OCI-LY7 (cell line): ENCODE measurements around the gene MROH2A. TPM values are rescaled to one million over a fixed set of nuclear protein-coding genes. Genes with fewer than 3 reads are reported as not detected.

Experiments used
- BruUV-seq: library from RNA; stranded (reverse); fragments of 400-500 nt; replicated peaks from 2 replicates; lab custom pipeline; 2021; lab: Mats Ljungman, UMichigan
- CTCF ChIA-PET: fragments of 300-600 bp; sonication (Branson Sonifier 250); formaldehyde crosslinking; loops from one replicate; lab custom pipeline; 2022; ENCODE audit warnings: antibody characterized with exemption; ENCODE audit not compliant: unreplicated experiment; lab: Charles Lee
- POLR2A ChIA-PET: fragments of 300-600 bp; sonication (Branson Sonifier 250); formaldehyde crosslinking; loops from one replicate; lab custom pipeline; 2022; ENCODE audit warnings: antibody characterized with exemption; lab: Charles Lee
- DNase-seq: peaks from one replicate; pipeline ENCODE4 v3.0.0-alpha.2; 2015; ENCODE audit warnings: low spot score
- H2AFZ ChIP-seq: fragments of 200-600 bp; sonication (generic), shearing (Covaris generic); 2 replicates; pipeline ENCODE4 v1.6.1; 2014; ENCODE audit warnings: mild to moderate bottlenecking, antibody characterized with exemption, low read length, moderate library complexity
- H3K27ac ChIP-seq: fragments of 200-600 bp; sonication (generic); 2 replicates; pipeline ENCODE4 v1.5.1; 2014; ENCODE audit warnings: mixed run types, low read depth, mild to moderate bottlenecking, moderate library complexity, low read length, inconsistent platforms; ENCODE audit not compliant: poor library complexity, severe bottlenecking
- H3K36me3 ChIP-seq: fragments of 200-600 bp; sonication (generic); 2 replicates; pipeline ENCODE4 v1.6.1; 2014; ENCODE audit warnings: mild to moderate bottlenecking, antibody characterized with exemption, low read length, moderate library complexity, mixed read lengths; ENCODE audit not compliant: insufficient read depth
- H3K4me1 ChIP-seq: fragments of 200-600 bp; sonication (generic); 2 replicates; pipeline ENCODE4 v1.5.1; 2014; ENCODE audit warnings: mild to moderate bottlenecking, low read length; ENCODE audit not compliant: insufficient read depth, poor library complexity, severe bottlenecking
- H3K4me2 ChIP-seq: fragments of 200-600 bp; sonication (generic); 2 replicates; pipeline ENCODE4 v1.6.1; 2014; ENCODE audit warnings: mild to moderate bottlenecking, low read length
- H3K4me3 ChIP-seq: fragments of 200-600 bp; sonication (generic); 2 replicates; pipeline ENCODE4 v1.5.1; 2014; ENCODE audit warnings: mild to moderate bottlenecking, low read depth, low read length; ENCODE audit not compliant: poor library complexity, severe bottlenecking
- H3K79me2 ChIP-seq: fragments of 200-600 bp; sonication (generic); 2 replicates; pipeline ENCODE4 v1.6.1; 2016; ENCODE audit warnings: low read depth, mild to moderate bottlenecking, low read length, moderate library complexity, mixed read lengths; ENCODE audit not compliant: insufficient read depth
- H3K9me2 ChIP-seq: fragments of 200-600 bp; sonication (generic); 2 replicates; pipeline ENCODE4 v1.6.1; 2016; ENCODE audit warnings: mild to moderate bottlenecking, low read length, mixed read lengths; ENCODE audit not compliant: insufficient read depth
- H3K9me3 ChIP-seq: fragments of 200-600 bp; sonication (generic); 2 replicates; pipeline ENCODE4 v1.6.1; 2014; ENCODE audit warnings: mild to moderate bottlenecking, mixed run types, low read length, mixed read lengths
- H4K20me1 ChIP-seq: fragments of 200-600 bp; sonication (generic); 2 replicates; pipeline ENCODE4 v1.6.1; 2014; ENCODE audit warnings: mild to moderate bottlenecking, antibody characterized with exemption, low read length, moderate library complexity, mixed read lengths; ENCODE audit not compliant: insufficient read depth
- CTCF ChIP-seq: fragments of 200-600 bp; sonication (generic); conservative IDR thresholded peaks from 2 replicates; pipeline ENCODE4 v1.5.1; 2014; ENCODE audit warnings: mild to moderate bottlenecking, antibody characterized with exemption, low read length, moderate library complexity, mixed read lengths
- EZH2phosphoT487 ChIP-seq: fragments of 200-600 bp; sonication (generic); IDR thresholded peaks from 2 replicates; pipeline ENCODE4 v1.6.1; 2018; ENCODE audit warnings: low read depth, borderline replicate concordance, mild to moderate bottlenecking, mixed run types, antibody characterized with exemption, low read length, moderate library complexity, mixed read lengths
- intact Hi-C: fragments of 100-400 bp; cut with micrococcal nuclease; formaldehyde crosslinking; loops from one replicate; pipeline ENCODE4 v1.10.0; 2022; ENCODE audit not compliant: unreplicated experiment
- total RNA-seq, 2 experiments: library from RNA; depleted of rRNA in 1 of 2; stranded (reverse); fragments of >200 nt in 1 of 2; shearing (Covaris generic) in 1 of 2; gene quantifications; 2 replicates each; pipeline ENCODE4 v1.2.3, GENCODE V29; 2014 to 2022

Gene MROH2A
- total RNA-seq, 2 experiments from 2014 or later = not detected

GRCh38 chr2:233848276-233848675, 70.1 kb downstream of the MROH2A start:
- ChIA-PET POLR2A (no interaction called here), CTCF (interaction anchor here (0.5 kb wide), 1 partner anchor 11 kb away, joined by 3 read pairs; no protein-coding TSS in a partner anchor)
- H3K4me1 ChIP-seq = peaks cover 15% of the 10 kb centered on the region
- no peak overlapping the region for H3K4me2 ChIP-seq
- H4K20me1 ChIP-seq = peaks cover 31% of the 10 kb centered on the region
- TF ChIP-seq EZH2phosphoT487 (no peak), CTCF (no peak)
- peaks cover 100% of the 10 kb centered on the region for H3K36me3 ChIP-seq
- no peaks in the 10 kb centered on the region for H3K9me3 ChIP-seq
- no peaks in the 10 kb centered on the region for H3K9me2 ChIP-seq
- DNase-seq = no peak
- peaks cover 52% of the 10 kb centered on the region for H3K79me2 ChIP-seq
- H3K4me3 ChIP-seq = no peak overlapping the region
- BruUV-seq = no TSS peak
- intact Hi-C loops = no loop called here
- no peak overlapping the region for H2AFZ ChIP-seq
- no peak overlapping the region for H3K27ac ChIP-seq

GRCh38 chr2:233849607-233850271, 71.6 kb downstream of the MROH2A start:
- DNase-seq = no peak
- Histone ChIP-seq H3K4me3 (no peak overlapping the region), H3K79me2 (peaks cover 61% of the 10 kb centered on the region), H3K4me2 (no peak overlapping the region), H4K20me1 (peaks cover 33% of the 10 kb centered on the region), H2AFZ (no peak overlapping the region), H3K9me2 (no peaks in the 10 kb centered on the region), H3K4me1 (peaks cover 17% of the 10 kb centered on the region), H3K9me3 (no peaks in the 10 kb centered on the region), H3K27ac (no peak overlapping the region), H3K36me3 (peaks cover 95% of the 10 kb centered on the region)
- no peak for TF ChIP-seq EZH2phosphoT487
- TF ChIP-seq CTCF = no peak
- intact Hi-C loops = no loop called here
- ChIA-PET POLR2A (interaction anchor here (1.0 kb wide), 1 partner anchor 11 kb away, joined by 3 read pairs; no protein-coding TSS in a partner anchor), CTCF (no interaction called here)
- no TSS peak for BruUV-seq

DNA sequence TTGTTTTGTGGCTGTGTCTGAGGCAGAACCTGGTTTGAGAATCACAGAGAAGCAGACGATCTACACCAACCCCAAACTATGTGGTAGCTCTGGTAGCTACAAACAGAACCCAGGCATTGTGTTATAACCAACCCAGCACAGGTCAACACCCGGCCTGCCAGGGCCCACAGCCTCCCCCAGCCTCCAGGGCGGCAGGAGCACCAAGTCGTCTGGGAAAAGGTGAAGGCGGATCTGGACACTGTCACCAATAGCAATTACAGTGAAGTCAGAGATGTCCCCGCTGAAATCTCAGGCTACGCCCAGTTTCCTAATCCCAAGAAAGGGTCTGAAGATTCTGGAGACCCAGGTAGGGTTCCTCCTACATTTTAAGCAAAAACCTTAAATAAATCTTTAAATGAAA, 72.6 kb downstream of the MROH2A start:
- Histone ChIP-seq H3K9me2 (no peaks in the 10 kb centered on the region), H3K27ac (no peak overlapping the region), H4K20me1 (peaks cover 33% of the 10 kb centered on the region), H3K9me3 (peaks cover 8% of the 10 kb centered on the region; the same call in 1 of the 2 replicates), H3K36me3 (peaks cover 85% of the 10 kb centered on the region), H3K4me1 (peaks cover 25% of the 10 kb centered on the region), H3K79me2 (peaks cover 57% of the 10 kb centered on the region), H3K4me3 (no peak overlapping the region), H2AFZ (no peak overlapping the region), H3K4me2 (no peak overlapping the region)
- ChIA-PET CTCF (no interaction called here), POLR2A (no interaction called here)
- intact Hi-C loops = no loop called here
- no peak for DNase-seq
- BruUV-seq = no TSS peak
- TF ChIP-seq CTCF (no peak), EZH2phosphoT487 (no peak)
